A549 (cell line): ENCODE data around the gene IL1RAP. TPM values are rescaled to one million over a fixed set of nuclear protein-coding genes. Genes with fewer than 3 reads are reported as not detected.

Experiments used
- ATAC-seq, 2 experiments: fragments of 200-7000 bp in 1 of 2; fragments of >200 bp in 1 of 2; cut with Nextera tagmentation in 1 of 2; cut with Tn5 transposase in 1 of 2; 3 replicates each; pipeline versions ENCODE4 v1.8.0 to v1.9.1; 2018 to 2020; ENCODE audit warnings: mild to moderate bottlenecking in 1 of 2, moderate library complexity in 1 of 2
- CTCF ChIA-PET: fragments of 300-600 bp; sonication (Branson Sonifier 250); formaldehyde crosslinking; extraction: SDS; loops from one replicate; lab custom pipeline; 2021; ENCODE audit warnings: antibody characterized with exemption, inconsistent platforms; lab: Yijun Ruan, JAX
- POLR2A ChIA-PET: fragments of 350-600 bp; formaldehyde crosslinking; extraction: SDS; loops from one replicate; lab custom pipeline; 2021; ENCODE audit warnings: antibody characterized with exemption, inconsistent platforms; lab: Yijun Ruan, JAX
- DNase-seq, 2 experiments: peaks; one replicate each; pipeline versions ENCODE4 v3.0.0 to v3.0.0-alpha.2; 2011 to 2016; ENCODE audit warnings: low read depth in 1 of 2, low spot score in 1 of 2
- FAIRE-seq: peaks from 2 replicates; lab custom pipeline; 2011; peaks lifted over from hg19 to GRCh38; lab: Jason Lieb, UNC
- H3K27ac ChIP-seq, 2 experiments: fragments of >200 bp; sonication (Bioruptor Twin); formaldehyde crosslinking; 3 replicates each; pipeline ENCODE4 v1.5.1; 2016 to 2017
- H3K4me1 ChIP-seq: fragments of >200 bp; sonication (Bioruptor Twin); formaldehyde crosslinking; 3 replicates; pipeline ENCODE4 v1.6.1; 2016
- H3K4me2 ChIP-seq: fragments of >200 bp; sonication (Bioruptor Twin); formaldehyde crosslinking; 3 replicates; pipeline ENCODE4 v1.6.1; 2016
- H3K4me3 ChIP-seq: fragments of >200 bp; sonication (Bioruptor Twin); formaldehyde crosslinking; 3 replicates; pipeline ENCODE4 v1.5.1; 2016
- H3K9me3 ChIP-seq: fragments of >200 bp; sonication (Bioruptor Twin); formaldehyde crosslinking; 3 replicates; pipeline ENCODE4 v1.6.1; 2016
- BHLHE40 ChIP-seq: IDR thresholded peaks from 2 replicates; pipeline ENCODE4 v1.6.1; 2012; ENCODE audit warnings: low read depth, low read length, inconsistent platforms
- CHD2 ChIP-seq: fragments of 150-350 bp; IDR thresholded peaks from 2 replicates; pipeline ENCODE4 v1.6.1; 2014; ENCODE audit warnings: low read length; ENCODE audit not compliant: partially characterized antibody
- EHF ChIP-seq: fragments of 250-450 bp; sonication (Bioruptor Pico); IDR thresholded peaks from 2 replicates; pipeline ENCODE4 v1.5.0; 2020; ENCODE audit warnings: mild to moderate bottlenecking
- ESRRA ChIP-seq: fragments of 150-350 bp; IDR thresholded peaks from 2 replicates; pipeline ENCODE4 v1.6.1; 2014; ENCODE audit warnings: mild to moderate bottlenecking, low read length, borderline replicate concordance
- FOSB ChIP-seq: fragments of 250-450 bp; sonication (Bioruptor Pico); IDR thresholded peaks from 2 replicates; pipeline ENCODE4 v1.5.0; 2020; ENCODE audit warnings: mild to moderate bottlenecking, moderate library complexity
- FOSL2 ChIP-seq, 2 experiments: fragments of 450-650 bp in 1 of 2; fragments of >200 bp in 1 of 2; sonication (Bioruptor Twin) in 1 of 2; formaldehyde crosslinking; IDR thresholded peaks; 2 replicates each; pipeline versions ENCODE4 v1.5.0 to v1.6.1; 2016 to 2020; ENCODE audit warnings: mild to moderate bottlenecking in 1 of 2, moderate library complexity in 1 of 2
- HDAC2 ChIP-seq: fragments of 200-600 bp; sonication (generic); IDR thresholded peaks from 2 replicates; pipeline ENCODE4 v1.6.1; 2016
- HEYL ChIP-seq: fragments of 250-450 bp; sonication (Bioruptor Pico); IDR thresholded peaks from 2 replicates; pipeline ENCODE4 v1.8.0; 2021; ENCODE audit warnings: mild to moderate bottlenecking, moderate library complexity
- HOXB13 ChIP-seq: fragments of 250-450 bp; sonication (Bioruptor Pico); IDR thresholded peaks from 2 replicates; pipeline ENCODE4 v1.5.0; 2020; ENCODE audit warnings: low read depth, mild to moderate bottlenecking, moderate library complexity
- JUN ChIP-seq, 2 experiments: fragments of >200 bp; sonication (Bioruptor Twin); formaldehyde crosslinking; IDR thresholded peaks; 2 replicates in 1 of 2; 3 replicates in 1 of 2; pipeline ENCODE4 v1.6.1; 2016 to 2017
- JUNB ChIP-seq: fragments of >200 bp; sonication (Bioruptor Twin); formaldehyde crosslinking; IDR thresholded peaks from 2 replicates; pipeline ENCODE4 v1.6.1; 2016
- KDM1A ChIP-seq: fragments of 200-600 bp; sonication (generic); IDR thresholded peaks from 2 replicates; pipeline ENCODE4 v1.6.1; 2016; ENCODE audit warnings: low read depth, mild to moderate bottlenecking
- KDM5A ChIP-seq: fragments of 200-600 bp; sonication (generic); IDR thresholded peaks from 2 replicates; pipeline ENCODE4 v1.6.1; 2016; ENCODE audit warnings: antibody characterized with exemption, mild to moderate bottlenecking
- MAFK ChIP-seq: fragments of 450-650 bp; IDR thresholded peaks from 2 replicates; pipeline ENCODE4 v1.6.1; 2014; ENCODE audit not compliant: partially characterized antibody
- NFE2L2 ChIP-seq: fragments of 150-350 bp; conservative IDR thresholded peaks from 2 replicates; pipeline ENCODE4 v1.6.1; 2014; ENCODE audit warnings: low read length
- PHF8 ChIP-seq: fragments of 200-600 bp; sonication (generic); IDR thresholded peaks from 2 replicates; pipeline ENCODE4 v1.6.1; 2016; ENCODE audit warnings: low read depth, mild to moderate bottlenecking, antibody characterized with exemption, moderate library complexity, borderline replicate concordance
- RCOR1 ChIP-seq: fragments of 150-350 bp; IDR thresholded peaks from 2 replicates; pipeline ENCODE4 v1.6.1; 2014; ENCODE audit warnings: antibody characterized with exemption, low read length, low read depth
- RNF2 ChIP-seq: fragments of 200-600 bp; sonication (generic); IDR thresholded peaks from 2 replicates; pipeline ENCODE4 v1.6.1; 2016; ENCODE audit warnings: low read depth, mild to moderate bottlenecking, antibody characterized with exemption, moderate library complexity, borderline replicate concordance
- SREBF2 ChIP-seq: fragments of 450-650 bp; IDR thresholded peaks from 2 replicates; pipeline ENCODE4 v1.6.1; 2014; ENCODE audit warnings: mild to moderate bottlenecking, moderate library complexity
- TP53 ChIP-seq: fragments of 250-450 bp; sonication (Bioruptor Pico); IDR thresholded peaks from 2 replicates; pipeline ENCODE4 v1.5.0; 2021; ENCODE audit warnings: mild to moderate bottlenecking, moderate library complexity
- ZFP36 ChIP-seq: fragments of 450-650 bp; IDR thresholded peaks from 2 replicates; pipeline ENCODE4 v1.6.1; 2014; ENCODE audit warnings: borderline replicate concordance; ENCODE audit not compliant: partially characterized antibody
- ZSCAN20 ChIP-seq: fragments of 250-450 bp; sonication (Bioruptor Pico); IDR thresholded peaks from 2 replicates; pipeline ENCODE4 v1.8.0; 2022; ENCODE audit warnings: mild to moderate bottlenecking, moderate library complexity
- WGBS: methylation state at CpG from one replicate; pipeline ENCODE4 v1.1.6; 2017; ENCODE audit errors: missing lambda C conversion rate; 5-methylcytosine and 5-hydroxymethylcytosine counted together
- polyA plus RNA-seq, 4 experiments: library from polyadenylated mRNA; depleted of rRNA in 3 of 4; stranded (reverse); fragments of >200 nt; fragmentation: RNase III in 1 of 4; extraction: RNeasy Plus Mini Kit Qiagen cat#74134 plus additional on column Dnase treatment in 1 of 4; gene quantifications; 2 replicates in 3 of 4; 3 replicates in 1 of 4; pipeline ENCODE4 v1.2.3, GENCODE V29; 2011 to 2017
- TF ChIP-seq, protein P1 (sequence below): IDR thresholded peaks from 2 replicates; pipeline ENCODE4 v1.6.1; 2012
- TF ChIP-seq, protein P2 (sequence below): fragments of 450-650 bp; IDR thresholded peaks from 2 replicates; pipeline ENCODE4 v1.6.1; 2014; ENCODE audit warnings: antibody characterized with exemption
- TF ChIP-seq, protein P3 (sequence below): IDR thresholded peaks from 2 replicates; pipeline ENCODE4 v1.6.1; 2012; ENCODE audit warnings: low read depth, borderline replicate concordance
- TF ChIP-seq, protein P4 (sequence below): fragments of >200 bp; sonication (Bioruptor Twin); formaldehyde crosslinking; IDR thresholded peaks from 2 replicates; pipeline ENCODE4 v1.6.1; 2016
- TF ChIP-seq, protein P5 (sequence below): fragments of 200-600 bp; sonication (generic); IDR thresholded peaks from 2 replicates; pipeline ENCODE4 v1.6.1; 2016; ENCODE audit warnings: antibody characterized with exemption, mild to moderate bottlenecking, moderate library complexity

The IL1RAP gene
- polyA plus RNA-seq, 2 of the 4 experiments (the other 2 are of a cell fraction): 3.9 to 18.5 TPM

DNA sequence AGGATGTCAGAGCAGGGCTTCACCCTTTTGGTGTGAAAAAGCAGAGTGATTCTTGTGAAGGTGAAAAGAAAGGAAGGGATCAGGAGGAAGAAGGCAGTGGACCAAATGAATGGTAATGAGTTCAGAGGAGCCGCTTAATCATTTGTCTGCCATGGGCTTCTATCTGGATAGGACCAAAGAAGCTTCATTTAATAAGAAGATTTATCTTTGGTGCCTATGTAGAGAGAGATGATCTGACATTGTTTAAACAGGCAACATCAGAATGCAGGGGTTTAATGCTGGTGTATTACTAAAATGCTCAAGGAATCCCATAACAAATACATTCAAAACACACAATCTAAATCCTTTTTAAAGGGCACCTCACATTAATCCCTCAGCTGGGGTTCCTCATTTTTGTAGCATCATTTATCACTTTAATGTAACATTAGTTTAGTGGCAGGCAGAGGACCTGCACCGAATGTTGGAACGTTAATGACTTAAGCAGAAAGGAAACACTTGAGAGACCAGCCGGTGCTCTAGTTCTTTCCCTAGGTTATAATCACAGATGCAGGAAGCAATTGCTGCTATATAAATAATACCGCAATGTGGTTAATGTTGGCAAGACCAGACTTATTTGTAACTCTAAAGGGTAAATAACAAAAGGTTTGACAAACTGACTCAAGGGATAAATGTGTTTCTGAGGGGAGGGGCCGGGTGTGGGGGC, 27.9 kb upstream of the IL1RAP start:
- DNase-seq (no peak), FAIRE-seq (no peak), ATAC-seq (no peak)
- H3K27ac ChIP-seq: no peak overlapping the region
- TF ChIP-seq ZSCAN20 (CRISPR knock-in tag) (no peak), NFE2L2 (no peak), KDM1A (no peak), ZFP36 (no peak), EHF (CRISPR knock-in tag) (no peak), HEYL (CRISPR knock-in tag) (no peak), JUN (IDR thresholded peaks at IDR 0.05) (no peak)
- TF ChIP-seq, protein P1, sequence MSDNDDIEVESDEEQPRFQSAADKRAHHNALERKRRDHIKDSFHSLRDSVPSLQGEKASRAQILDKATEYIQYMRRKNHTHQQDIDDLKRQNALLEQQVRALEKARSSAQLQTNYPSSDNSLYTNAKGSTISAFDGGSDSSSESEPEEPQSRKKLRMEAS: no peak
- TF ChIP-seq, protein P2, sequence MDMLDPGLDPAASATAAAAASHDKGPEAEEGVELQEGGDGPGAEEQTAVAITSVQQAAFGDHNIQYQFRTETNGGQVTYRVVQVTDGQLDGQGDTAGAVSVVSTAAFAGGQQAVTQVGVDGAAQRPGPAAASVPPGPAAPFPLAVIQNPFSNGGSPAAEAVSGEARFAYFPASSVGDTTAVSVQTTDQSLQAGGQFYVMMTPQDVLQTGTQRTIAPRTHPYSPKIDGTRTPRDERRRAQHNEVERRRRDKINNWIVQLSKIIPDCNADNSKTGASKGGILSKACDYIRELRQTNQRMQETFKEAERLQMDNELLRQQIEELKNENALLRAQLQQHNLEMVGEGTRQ: no peak
- POLR2A ChIA-PET: no interaction called here
- no peaks in the 10 kb centered on the region for H3K4me1 ChIP-seq
- CTCF ChIA-PET: no interaction called here
- 44% methylated on average over 6 of the region's 6 CpGs for WGBS
- no peaks in the 10 kb centered on the region for H3K9me3 ChIP-seq
- no peak overlapping the region for H3K4me2 ChIP-seq
- no peak overlapping the region for H3K4me3 ChIP-seq

DNA sequence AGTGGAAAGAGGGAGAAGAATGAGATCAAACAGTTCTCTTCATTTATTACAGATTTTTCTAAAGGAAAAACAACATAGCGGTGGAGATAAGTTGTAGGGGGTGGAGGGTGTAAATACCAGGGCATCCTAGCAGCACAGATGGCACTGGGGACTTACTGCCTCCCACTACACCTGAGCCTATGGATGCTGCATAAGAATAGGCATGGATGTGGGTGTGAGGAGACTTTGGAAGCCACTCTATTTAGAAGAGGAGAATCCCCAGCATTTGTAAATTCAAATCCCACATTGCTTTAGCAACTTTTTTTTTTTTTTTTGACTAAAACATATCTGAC, 27.4 kb upstream of the IL1RAP start:
- no peak for TF ChIP-seq FOSL2 (IDR thresholded peaks at IDR 0.05)
- TF ChIP-seq FOSL2 (CRISPR knock-in tag; IDR thresholded peaks at IDR 0.05): no peak
- no peak for TF ChIP-seq HDAC2
- no peak for TF ChIP-seq KDM5A
- no peak for TF ChIP-seq TP53 (CRISPR knock-in tag)
- no peak for TF ChIP-seq JUNB
- no peak for TF ChIP-seq JUN (IDR thresholded peaks at IDR 0.05)
- no peak for TF ChIP-seq MAFK
- TF ChIP-seq BHLHE40: no peak
- TF ChIP-seq ZFP36: no peak
- TF ChIP-seq, protein P3, sequence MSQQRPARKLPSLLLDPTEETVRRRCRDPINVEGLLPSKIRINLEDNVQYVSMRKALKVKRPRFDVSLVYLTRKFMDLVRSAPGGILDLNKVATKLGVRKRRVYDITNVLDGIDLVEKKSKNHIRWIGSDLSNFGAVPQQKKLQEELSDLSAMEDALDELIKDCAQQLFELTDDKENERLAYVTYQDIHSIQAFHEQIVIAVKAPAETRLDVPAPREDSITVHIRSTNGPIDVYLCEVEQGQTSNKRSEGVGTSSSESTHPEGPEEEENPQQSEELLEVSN: no peak
- TF ChIP-seq CHD2: no peak
- no peak for TF ChIP-seq ESRRA
- no peak for TF ChIP-seq FOSB (CRISPR knock-in tag)
- TF ChIP-seq RNF2: no peak
- no peak for TF ChIP-seq PHF8
- TF ChIP-seq SREBF2: no peak
- TF ChIP-seq, protein P4, sequence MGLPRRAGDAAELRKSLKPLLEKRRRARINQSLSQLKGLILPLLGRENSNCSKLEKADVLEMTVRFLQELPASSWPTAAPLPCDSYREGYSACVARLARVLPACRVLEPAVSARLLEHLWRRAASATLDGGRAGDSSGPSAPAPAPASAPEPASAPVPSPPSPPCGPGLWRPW: no peak
- TF ChIP-seq HOXB13 (CRISPR knock-in tag): no peak
- TF ChIP-seq, protein P5, sequence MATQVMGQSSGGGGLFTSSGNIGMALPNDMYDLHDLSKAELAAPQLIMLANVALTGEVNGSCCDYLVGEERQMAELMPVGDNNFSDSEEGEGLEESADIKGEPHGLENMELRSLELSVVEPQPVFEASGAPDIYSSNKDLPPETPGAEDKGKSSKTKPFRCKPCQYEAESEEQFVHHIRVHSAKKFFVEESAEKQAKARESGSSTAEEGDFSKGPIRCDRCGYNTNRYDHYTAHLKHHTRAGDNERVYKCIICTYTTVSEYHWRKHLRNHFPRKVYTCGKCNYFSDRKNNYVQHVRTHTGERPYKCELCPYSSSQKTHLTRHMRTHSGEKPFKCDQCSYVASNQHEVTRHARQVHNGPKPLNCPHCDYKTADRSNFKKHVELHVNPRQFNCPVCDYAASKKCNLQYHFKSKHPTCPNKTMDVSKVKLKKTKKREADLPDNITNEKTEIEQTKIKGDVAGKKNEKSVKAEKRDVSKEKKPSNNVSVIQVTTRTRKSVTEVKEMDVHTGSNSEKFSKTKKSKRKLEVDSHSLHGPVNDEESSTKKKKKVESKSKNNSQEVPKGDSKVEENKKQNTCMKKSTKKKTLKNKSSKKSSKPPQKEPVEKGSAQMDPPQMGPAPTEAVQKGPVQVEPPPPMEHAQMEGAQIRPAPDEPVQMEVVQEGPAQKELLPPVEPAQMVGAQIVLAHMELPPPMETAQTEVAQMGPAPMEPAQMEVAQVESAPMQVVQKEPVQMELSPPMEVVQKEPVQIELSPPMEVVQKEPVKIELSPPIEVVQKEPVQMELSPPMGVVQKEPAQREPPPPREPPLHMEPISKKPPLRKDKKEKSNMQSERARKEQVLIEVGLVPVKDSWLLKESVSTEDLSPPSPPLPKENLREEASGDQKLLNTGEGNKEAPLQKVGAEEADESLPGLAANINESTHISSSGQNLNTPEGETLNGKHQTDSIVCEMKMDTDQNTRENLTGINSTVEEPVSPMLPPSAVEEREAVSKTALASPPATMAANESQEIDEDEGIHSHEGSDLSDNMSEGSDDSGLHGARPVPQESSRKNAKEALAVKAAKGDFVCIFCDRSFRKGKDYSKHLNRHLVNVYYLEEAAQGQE: no peak
- no peak for TF ChIP-seq RCOR1
- no peaks in the 10 kb centered on the region for H3K4me1 ChIP-seq
- CTCF ChIA-PET: no interaction called here
- POLR2A ChIA-PET: no interaction called here
- no peaks in the 10 kb centered on the region for H3K9me3 ChIP-seq
- H3K4me2 ChIP-seq: no peak overlapping the region
- WGBS: 38% methylated on average over 1 of the region's 1 CpG
- no peak overlapping the region for H3K27ac ChIP-seq
- ATAC-seq: no peak
- FAIRE-seq: no peak
- DNase-seq: no peak
- H3K4me3 ChIP-seq: no peak overlapping the region
